Ureter (tissue), 1 donor: ENCODE measurements around the gene TNFRSF18. TPM values are rescaled to one million over a fixed set of nuclear protein-coding genes. Genes with fewer than 3 reads are reported as not detected.
A peak's percentile ranks its signal among the peaks of the same experiment; 100 is the strongest.
"Not testable (repeated sequence)": the region's sequence is repeated elsewhere in the genome, so short reads cannot be mapped to it uniquely, and the experiment has no call there.

ENCODE experiments used
- DNase-seq: peaks from one replicate; pipeline ENCODE4 v3.0.0-alpha.2; 2020; ENCODE audit warnings: low spot score
- total RNA-seq: library from RNA; stranded (reverse); gene quantifications from one replicate; pipeline ENCODE4 v1.2.4, GENCODE V29; 2023
- donor health status: DM: yes; HTN: yes; CAD: no.

The TNFRSF18 gene, protein sequence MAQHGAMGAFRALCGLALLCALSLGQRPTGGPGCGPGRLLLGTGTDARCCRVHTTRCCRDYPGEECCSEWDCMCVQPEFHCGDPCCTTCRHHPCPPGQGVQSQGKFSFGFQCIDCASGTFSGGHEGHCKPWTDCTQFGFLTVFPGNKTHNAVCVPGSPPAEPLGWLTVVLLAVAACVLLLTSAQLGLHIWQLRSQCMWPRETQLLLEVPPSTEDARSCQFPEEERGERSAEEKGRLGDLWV
- total RNA-seq, result 3.3 TPM

DNA sequence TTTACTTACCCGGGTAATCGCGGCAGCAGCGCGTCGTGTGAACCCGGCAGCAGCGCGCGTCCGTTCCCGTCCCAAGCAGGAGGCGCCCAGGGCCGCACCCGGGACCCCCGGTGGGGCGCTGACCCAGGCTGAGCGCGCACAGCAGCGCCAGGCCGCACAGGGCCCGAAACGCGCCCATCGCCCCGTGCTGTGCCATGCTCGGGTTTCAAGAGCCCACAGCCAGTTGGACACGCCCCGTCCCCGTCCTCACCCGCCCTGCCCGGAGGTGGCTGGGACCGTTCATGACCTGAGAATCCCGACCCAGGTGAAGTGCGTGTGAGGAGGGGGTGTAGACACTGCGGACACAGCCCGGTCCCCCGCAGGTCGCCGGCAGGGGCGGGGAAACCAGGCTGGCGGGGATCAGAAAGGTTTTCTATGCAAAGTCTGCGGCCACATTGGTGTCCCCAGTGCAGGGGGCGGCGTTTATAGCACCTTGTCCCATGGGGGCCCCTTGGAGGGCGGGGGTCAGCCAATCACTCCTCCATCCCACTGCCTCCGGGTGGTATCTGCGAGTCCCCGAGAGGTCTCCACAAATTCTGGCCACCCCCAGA is at the start of gene TNFRSF18:
Gene TNFRSF18 (minus strand): TSS at position 217 of the 590 bp plus-strand sequence. CDS start 21 bp downstream, at position 196.
- DNase-seq, result no peak

DNA sequence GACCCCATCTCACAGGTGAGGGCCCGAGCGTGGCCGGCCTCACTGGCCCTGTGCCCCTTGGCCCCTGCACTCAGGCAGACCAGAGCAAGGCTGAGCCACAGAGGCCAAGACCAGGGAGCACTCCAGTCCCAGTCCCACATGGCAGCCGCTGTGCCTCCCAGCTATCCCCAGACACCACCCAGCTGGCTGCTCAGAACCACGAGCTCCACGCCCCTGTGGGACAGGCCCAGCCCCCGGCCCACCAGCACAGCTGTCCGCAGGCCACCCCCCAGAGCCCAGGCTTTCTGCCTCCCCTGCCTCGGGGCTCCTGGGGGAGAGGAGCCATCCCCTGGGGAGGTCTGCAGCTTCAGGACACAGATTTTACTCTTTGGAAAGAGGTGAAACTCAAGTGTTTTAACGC is 49.2 kb upstream of the TNFRSF18 start:
- DNase-seq, result no peak

DNA sequence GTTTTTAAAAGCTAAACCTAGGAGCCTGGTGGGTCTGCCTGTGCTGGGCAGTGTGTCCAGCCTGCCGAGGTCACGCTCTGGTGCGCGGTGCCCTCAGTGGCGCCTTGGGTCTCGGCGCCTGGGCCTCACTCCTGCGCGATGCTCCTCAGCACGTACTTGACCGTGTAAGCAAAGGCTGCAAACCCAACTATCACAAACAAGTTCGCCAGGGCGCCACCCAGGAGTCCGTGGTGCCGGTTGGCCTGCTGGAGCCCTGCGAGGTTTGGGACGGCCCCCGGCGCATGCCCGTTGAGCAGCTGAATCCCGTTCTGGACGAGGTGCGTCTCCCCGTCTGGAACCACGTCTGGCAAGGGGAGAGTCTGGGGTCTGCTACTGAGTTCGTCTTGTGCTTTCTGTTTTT is 48.7 kb upstream of the TNFRSF18 start:
- DNase-seq, result peak; percentile 44

DNA sequence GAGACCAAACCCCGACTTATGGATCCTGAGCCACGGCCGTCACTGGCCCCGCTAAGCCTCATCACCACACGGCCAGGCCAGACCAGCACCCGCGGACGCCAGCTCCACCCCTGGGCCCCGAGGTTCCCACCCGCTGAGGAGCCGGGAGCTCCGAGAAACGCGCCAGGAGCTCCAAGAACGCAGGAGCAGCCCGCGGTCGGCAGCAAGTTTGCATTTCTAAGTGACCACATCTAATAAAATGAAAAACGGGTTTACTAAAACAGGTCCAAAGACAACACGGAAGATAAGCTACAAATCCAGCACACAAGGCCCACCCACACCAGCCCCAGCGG is 48.2 kb upstream of the TNFRSF18 start:
- peak; percentile 50 for DNase-seq

DNA sequence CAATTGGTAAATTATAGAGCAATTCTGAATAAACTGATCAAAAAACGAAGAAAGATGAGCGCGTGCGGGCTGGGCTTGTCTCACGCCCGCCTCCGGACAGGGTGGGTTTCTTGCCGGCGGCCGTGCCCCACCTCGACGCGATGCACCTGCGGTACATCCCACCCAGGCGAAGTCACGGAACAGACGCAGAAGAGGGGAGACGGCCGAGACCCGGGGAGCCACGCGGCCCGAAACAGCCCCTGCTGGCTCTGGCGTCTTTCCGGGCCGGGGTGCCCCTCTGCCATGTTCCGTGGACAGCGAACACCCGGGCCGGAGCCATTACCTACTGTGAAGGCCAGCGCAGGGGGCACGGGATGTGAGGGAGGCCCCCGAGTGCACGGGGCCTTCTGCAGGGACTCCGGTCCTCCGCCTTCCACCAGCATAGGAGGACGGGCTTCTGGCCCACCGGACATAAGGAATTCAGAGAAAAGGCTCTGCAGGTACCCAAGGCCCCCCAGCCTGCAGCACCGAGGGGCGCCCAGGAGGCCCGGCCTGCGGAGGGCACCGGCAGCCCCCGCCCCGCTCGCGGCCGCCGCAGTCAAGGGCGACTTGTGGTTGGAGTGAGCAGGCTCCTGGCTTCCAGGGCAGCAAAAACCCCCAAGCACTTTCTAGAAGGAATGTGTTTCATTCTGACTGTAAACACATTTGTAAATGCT is 47.7 kb upstream of the TNFRSF18 start:
- DNase-seq, result no peak

DNA sequence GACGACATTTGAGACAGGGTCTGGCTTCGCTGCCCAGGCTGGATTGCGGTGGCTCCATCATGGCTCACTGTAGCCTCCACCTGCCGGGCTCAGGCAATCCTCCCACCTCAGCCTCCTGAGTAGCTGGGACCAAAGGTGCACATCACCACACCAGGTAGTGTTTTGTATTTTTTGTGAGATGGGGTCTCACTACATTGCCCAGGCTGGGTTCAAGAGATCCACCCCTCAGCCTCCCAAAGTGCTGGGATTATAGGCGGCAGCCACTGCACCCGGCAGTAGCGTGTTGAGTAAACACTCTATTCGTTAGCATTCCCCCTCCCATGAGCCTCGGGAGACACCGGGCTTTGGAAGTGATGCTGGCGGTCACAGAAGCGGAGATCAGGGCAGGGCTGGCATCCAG is 46.9 kb upstream of the TNFRSF18 start:
- DNase-seq, result no peak

DNA sequence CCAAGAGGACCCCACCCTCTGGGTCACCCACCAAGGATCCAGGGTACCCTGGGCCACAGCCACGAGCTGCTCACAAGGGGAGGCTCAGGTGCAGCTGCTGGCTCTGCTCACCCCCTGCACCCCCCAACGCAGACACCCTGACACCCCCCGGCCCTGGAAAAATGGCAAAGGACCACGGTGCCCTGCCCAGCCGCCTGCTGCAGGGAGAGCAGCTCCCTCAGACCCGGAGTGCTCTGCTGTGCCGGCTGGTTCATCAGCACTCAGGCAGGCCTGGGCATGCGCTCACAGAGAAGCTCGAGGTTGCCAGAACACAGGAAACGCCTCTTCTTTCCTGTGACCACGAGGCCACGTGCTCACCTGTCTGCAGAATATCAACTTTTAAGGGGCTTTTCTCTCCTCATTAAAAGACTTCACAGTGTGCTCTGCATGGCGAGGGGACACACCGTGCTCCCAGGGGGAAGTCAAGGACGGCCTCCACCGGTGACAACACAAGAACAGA is 44.4 kb upstream of the TNFRSF18 start:
- peak; percentile 45 for DNase-seq

DNA sequence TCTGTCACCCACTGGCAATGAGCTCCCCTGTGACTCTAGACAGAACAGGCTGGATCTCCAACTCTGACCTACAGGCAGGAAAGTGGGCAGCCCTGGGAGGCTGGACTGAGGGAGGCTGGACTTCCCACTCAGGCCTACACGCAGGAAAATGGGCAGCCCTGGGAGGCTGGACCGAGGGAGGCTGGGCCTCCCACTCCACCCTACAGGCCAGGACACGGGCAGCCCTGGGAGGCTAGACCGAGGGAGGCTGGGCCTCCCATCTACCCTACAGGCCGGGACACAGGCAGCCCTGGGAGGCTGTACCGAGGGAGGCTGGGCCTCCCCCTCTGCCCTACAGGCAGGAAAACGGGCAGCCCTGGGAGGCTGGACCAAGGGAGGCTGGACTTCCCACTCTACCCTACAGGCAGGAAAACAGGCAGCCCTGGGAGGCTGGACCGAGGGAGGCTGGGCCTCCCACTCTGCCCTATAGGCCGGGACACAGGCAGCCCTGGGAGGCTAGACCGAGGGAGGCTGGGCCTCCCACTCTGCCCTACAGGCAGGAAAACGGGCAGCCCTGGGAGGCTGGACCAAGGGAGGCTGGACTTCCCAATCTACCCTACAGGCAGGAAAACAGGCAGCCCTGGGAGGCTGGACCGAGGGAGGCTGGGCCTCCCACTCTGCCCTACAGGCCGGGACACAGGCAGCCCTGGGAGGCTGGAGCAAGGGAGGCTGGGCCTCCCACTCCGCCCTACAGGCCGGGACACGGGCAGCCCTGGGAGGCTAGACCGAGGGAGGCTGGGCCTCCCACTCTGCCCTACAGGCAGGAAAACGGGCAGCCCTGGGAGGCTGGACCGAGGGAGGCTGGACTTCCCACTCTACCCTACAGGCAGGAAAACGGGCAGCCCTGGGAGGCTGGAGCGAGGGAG is 41.9 kb upstream of the TNFRSF18 start:
- not testable (repeated sequence) for DNase-seq

DNA sequence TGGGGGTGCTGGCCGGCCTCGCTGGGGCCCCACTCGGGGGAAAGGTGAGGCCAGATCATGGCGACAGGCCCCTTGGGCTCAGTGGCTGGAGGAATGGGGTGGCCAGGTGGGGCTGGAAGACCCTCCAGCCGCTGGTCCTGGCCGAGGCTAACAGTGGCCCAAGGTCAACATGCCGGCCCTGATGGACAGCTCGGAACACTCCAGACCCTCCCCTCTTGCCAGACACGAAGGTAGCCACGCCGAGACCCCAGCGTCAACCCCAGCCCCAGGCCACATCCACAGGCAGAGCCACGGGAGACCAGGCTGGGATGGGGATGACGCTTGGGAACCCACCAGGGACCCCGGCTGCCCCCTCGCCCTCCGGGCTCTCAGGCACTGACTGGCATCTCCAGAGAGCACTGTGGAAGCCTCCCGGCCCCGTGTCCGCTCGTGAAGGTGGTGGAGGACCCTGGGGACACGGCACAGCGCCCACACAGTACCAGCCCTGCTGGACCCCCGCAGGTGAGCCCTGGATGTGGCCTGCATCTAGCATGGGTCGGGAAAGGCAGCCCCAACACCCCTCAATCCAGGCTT is 41.0 kb upstream of the TNFRSF18 start:
- no peak for DNase-seq

DNA sequence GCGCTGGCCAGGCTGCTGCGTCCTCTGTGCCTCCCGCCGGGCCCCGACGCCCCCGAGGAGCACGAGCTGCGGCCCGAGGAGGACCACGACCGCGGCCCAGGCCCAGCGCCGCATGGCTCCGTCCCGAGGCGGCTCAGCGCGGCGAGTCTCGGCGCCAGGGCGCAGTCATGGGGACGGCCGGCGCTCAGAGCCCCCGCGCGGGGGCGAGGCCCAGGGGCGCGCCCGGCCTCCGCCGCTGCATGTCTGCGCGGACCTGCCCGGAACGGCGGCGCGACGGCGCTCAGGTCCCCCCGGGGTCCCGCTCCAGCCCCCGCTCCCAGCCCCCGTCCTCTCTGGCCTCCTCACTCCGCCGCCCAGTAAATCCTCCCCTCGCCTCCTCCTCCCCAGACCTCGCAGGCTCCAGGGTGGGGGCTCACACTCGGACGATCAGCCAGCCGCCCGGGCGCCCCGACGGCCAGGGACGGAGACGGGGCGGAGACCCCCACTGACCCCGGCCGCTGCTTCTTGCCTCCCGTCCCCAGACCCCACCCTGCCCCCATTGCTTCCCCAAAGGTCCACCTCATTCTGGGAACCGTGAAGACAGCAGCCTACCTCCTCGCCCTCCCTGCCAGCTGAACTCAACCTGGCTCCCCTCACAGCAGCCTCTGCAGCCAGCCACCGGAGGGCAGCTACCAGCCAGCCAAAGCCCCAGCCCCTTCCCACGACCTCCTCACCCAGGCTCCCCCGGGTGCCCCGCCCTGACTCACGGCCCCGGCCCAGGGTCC is 40.4 kb upstream of the TNFRSF18 start, which contains the start of gene C1QTNF12:
Gene C1QTNF12 (minus strand): TSS at position 146 of the 764 bp plus-strand sequence. CDS start 32 bp downstream, at position 114.
- no peak for DNase-seq

DNA sequence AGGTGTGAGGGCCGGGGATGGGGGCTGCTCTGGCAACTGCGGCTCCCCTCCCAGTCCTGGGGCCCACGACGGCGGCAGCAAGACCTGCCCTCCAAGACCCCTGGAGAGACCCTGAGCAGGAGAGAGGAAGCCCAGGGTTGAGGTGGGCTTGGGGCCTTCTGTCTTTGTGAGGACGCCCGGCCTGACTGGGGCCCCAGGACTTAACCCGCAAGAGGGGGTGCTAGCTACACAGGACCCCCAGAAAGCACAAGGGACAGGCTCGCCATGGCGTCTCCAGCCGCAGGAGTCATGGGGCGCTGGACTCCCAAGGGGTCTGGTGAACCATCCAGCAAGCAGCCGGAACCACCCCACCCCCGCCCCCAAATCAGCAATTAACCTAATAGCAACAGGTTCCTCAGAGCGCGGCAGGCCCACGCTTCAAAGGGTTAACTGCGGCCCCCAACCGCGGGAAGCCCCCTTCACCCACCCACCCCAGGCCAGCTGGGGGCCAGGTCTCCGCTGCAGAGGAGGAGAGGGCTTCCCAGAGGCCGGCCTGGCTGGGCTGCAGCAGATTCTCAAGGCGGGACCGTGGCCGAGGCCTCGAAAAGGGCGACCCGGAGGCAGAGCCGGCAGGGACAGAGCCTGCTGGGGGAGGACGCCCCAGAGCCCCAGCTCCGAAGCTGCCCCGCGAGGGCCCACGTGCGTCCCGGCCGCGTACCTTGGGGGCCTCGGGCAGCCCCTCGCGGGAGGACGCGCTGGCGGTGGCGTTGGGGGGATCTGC is 39.6 kb upstream of the TNFRSF18 start:
- no peak for DNase-seq

DNA sequence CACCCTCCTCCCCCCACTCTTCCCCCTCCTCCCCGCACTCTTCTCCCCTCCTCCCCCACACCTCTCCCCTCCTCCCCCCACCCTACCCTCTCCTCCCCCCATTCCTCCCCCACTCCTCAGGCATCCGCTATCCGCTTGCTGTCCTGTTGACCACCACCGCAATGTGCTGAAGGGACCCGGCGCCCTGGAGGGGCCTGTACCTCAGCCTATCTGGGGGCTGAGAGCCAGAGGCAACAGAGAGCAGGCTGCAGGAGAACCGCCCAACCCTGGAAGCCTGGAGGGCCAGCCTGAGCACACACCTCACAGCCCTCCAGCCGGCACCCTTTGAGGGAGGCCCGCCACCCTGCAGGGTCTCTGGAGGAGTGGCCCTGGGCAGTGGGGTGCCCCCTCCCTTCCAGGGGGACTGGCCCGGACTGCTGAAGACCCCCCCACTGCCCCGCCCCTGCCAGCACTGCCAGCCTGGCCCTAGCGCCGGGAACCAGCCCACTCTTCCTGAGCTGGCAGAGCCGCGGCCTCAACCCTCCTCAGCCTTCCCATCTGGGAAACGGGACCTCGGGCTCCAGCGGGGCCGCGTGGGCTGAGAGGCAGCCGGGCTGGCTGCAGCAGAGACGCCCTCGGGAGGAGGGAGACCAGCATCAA is 38.9 kb upstream of the TNFRSF18 start:
- no peak for DNase-seq

DNA sequence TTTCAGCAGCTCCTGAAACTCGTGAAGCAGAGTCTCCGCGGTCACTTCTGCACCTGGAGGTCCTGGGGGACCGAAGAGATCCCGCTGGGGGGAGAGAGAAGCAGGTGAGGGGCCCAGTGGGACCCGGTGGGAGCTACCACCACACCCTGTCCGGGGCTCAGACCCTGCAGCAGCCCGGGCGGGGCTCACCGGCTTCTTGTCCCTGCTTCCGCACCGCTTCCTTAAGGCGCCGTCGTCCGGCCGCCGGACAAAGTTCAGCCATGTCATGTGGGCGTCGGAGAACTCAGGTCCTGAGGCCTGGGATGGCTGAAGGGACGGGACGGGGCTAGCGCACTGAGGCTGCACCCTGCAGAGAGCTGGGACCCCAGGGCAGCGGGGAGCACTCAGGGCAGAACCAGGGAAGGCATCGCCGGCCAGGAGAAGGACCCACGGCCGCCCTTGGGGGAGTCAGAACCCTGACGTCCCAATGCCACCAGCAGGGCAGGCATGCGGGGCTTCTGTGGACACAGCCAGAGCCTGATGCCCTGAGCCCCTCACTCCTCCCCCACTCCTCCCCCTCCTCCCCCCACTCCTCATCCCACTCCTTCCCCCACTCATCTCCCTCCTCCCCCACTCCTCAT is 37.9 kb upstream of the TNFRSF18 start:
- DNase-seq, result no peak

DNA sequence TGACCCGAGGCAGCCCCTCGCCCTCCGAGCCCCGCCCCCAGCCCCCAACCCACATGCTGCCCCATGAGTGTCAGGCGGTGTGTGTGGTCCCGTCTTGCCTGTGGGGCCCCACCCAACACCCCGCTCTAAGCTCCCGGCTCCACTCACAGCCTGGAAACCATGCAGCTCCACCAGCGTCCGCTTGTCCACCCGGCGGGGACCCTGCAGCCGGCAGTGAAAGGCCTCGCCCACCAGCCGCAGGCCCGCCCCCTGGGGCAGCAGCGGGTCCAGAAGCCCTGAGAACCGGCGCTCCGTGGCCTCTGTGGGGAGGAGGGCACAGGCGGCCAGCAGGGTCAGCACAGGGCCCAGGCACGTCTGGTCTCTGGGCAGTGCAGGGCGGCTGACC is 37.4 kb upstream of the TNFRSF18 start:
- no peak for DNase-seq

DNA sequence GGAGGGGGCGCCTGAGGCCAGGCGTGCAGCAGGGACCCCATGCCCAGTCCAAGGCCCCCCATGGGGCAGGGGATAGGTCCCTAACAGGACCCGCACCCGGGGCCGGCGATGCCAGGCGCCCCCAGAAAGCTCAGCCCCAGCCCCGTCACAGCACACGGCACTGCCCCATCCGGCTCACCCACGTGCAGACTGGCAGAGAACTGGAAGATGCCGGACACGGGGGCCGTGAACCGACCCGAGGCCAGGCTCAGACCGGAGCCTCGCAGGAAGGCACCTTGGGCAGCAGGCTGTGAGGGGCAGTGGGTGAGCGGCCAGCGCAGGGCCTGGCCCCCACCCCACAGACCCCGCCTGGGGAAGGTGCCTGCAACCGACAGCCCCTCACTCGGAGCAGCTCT is 36.9 kb upstream of the TNFRSF18 start:
- DNase-seq, result no peak

DNA sequence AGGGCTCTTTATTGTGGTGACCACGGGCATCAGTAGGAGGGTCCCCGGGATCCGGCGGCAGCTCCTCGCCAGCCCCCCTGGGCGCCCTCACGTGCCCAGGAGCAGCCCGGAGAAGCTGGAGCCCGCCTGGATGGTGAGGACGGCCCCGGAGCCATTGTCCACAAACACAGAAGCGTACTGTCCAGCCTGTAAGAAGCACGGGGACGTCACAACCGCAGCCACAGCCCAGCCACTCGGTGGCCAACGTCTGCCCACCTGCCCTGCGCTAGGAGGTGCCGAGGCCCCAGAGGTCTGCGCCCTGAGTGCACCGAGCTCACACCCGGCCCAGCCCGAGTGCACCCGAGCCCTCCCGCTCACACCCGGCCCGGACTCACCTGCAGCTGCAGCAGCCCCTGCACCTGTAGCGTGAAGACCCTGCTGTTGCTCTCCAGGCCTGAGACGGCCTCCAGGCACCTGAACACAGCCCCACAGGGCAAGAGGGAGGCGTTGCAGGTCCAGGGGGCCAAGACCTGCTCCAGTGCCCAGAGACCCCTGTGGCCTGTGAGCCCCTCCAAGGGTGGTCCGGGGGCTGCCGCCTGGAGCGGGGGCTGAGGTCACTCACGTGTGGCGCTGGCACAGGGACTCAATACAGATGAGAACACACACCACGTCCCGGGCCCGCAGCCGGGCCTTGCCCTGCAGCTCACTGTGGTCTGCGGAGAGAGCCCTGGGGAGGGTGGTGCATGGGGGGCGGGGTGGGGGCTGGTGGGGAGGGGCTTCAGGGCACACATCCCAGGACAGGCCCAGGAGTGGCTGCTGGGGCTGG is 36.3 kb upstream of the TNFRSF18 start:
- no peak for DNase-seq

DNA sequence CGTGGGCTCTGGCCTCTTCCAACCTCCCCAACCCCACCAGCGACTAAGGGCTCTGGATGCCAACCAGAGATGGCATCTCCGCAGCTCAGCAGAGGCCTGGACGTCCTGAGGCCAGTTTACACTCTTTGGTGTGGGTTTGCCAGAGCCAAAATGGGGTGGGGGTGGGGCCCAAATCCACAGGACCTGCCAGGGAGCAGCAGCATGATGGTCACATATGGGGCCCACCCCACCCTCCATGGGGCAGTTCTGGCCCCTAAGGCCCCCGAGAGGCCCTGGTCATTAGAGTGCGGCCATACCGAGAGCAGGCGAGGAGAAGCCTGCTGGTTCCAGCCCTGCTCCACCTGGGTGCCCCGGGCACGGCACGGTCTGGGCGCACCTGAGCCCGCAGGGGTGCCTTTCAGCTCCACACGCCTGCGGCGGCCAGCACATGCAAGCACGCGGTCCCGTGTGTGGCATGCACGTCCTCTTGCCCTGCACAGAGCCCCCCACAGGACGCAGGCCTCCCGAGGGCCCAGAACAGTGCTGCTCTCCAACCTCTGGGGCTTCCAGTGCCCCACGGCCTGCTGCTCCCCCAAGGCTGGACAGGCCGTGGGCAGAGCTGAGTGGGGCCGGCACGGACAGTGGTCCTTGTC is 35.3 kb upstream of the TNFRSF18 start:
- no peak for DNase-seq
